ENCODE data around the gene S100A5. TPM values are rescaled to one million over a fixed set of nuclear protein-coding genes. Genes with fewer than 3 reads are reported as not detected.

S100A5 gene
- total RNA-seq, 1 experiment from 2014 or later = not detected

DNA sequence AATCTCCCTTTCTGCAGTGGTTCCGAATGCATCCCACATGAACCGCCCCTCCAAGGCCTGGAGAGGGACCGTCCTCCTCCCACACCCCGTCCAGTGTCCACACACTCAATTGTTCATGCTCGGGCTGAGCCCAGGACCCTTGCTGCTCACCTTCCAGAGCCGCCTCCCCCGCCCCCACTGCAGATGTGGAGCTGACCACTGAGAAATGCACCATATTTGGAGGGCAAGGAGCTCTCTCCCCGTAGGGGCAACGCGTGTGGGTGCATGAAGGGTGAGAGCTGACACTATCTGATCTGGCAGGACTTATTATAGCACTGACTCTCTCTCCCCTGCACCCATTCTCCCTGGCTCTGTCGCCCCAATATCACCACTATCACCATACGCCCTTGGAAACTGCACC is 12.4 kb upstream of the S100A5 start:
- no TSS peak for BruUV-seq (replicated peaks)

DNA sequence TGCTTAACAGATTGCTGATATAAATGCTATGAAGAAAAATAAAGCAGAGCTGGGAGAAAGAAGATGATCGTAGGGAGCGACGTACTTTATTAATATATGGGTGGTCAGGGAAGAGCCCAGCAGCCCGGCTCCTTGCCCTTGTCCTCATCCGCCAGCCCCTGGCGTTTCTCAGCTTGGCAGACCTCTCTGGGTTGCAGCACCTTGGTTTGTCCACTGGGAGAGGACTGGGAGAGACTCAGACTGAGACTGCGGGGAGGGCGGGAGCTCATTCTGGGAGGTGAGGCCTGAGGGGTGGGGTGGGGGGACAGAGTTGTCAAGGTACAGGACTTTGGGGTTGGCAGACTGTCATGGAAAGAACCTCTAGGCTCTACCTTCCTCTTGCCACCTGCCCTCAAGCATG is 11.6 kb upstream of the S100A5 start:
- Mint-ChIP-seq H3K4me1 (ENCODE audit: insufficient read depth, unreplicated experiment) (peaks cover 31% of the 10 kb centered on the region), H3K4me3 (ENCODE audit: unreplicated experiment) (no peak overlapping the region), H3K36me3 (ENCODE audit: insufficient read depth, unreplicated experiment) (peaks cover 45% of the 10 kb centered on the region), H3K9me3 (ENCODE audit: unreplicated experiment) (no peaks in the 10 kb centered on the region), H3K27me3 (ENCODE audit: insufficient read depth, unreplicated experiment) (no peaks in the 10 kb centered on the region), H3K27ac (ENCODE audit: low read depth, unreplicated experiment) (peak overlapping the region; percentile 20)
- intact Hi-C loops (cut with micrococcal nuclease) = no loop called here
- TF ChIP-seq, protein P1, sequence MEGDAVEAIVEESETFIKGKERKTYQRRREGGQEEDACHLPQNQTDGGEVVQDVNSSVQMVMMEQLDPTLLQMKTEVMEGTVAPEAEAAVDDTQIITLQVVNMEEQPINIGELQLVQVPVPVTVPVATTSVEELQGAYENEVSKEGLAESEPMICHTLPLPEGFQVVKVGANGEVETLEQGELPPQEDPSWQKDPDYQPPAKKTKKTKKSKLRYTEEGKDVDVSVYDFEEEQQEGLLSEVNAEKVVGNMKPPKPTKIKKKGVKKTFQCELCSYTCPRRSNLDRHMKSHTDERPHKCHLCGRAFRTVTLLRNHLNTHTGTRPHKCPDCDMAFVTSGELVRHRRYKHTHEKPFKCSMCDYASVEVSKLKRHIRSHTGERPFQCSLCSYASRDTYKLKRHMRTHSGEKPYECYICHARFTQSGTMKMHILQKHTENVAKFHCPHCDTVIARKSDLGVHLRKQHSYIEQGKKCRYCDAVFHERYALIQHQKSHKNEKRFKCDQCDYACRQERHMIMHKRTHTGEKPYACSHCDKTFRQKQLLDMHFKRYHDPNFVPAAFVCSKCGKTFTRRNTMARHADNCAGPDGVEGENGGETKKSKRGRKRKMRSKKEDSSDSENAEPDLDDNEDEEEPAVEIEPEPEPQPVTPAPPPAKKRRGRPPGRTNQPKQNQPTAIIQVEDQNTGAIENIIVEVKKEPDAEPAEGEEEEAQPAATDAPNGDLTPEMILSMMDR (IDR thresholded peaks at IDR 0.05; ENCODE audit: unreplicated experiment) = peak; percentile 11
- ChIA-PET CTCF (interaction anchor here (0.6 to 13.1 kb wide), 5 partner anchors 10 to 434 kb away, joined by 3 to 146 read pairs (median 26); partner anchors contain the start of genes RAB13 and S100A6), POLR2A (interaction anchor here (2.6 to 36.1 kb wide), 5 partner anchors 2 to 41 kb away, joined by 9 to 2106 read pairs (median 19); partner anchors contain the start of genes S100A2, S100A3, S100A4 and S100A5)
- BruUV-seq (replicated peaks) = no TSS peak
- no peak for DNase-seq (ENCODE audit: unreplicated experiment)

More for the DNA sequence above, 12.4 kb upstream of the S100A5 start:
- no peaks in the 10 kb centered on the region for H3K27me3 Mint-ChIP-seq (ENCODE audit: insufficient read depth, unreplicated experiment)
- POLR2A ChIA-PET = interaction anchor here (2.6 to 36.1 kb wide), 4 partner anchors 2 to 37 kb away, joined by 9 to 2106 read pairs (median 1061); partner anchors contain the start of genes S100A2, S100A3, S100A4 and S100A5
- CTCF ChIA-PET = interaction anchor here (0.8 to 13.1 kb wide), 7 partner anchors 8 to 58 kb away, joined by 4 to 146 read pairs (median 6); partner anchors contain the start of genes S100A2 and S100A6
- no peak for DNase-seq (ENCODE audit: unreplicated experiment)
- H3K9me3 Mint-ChIP-seq (ENCODE audit: unreplicated experiment) = no peaks in the 10 kb centered on the region
- H3K36me3 Mint-ChIP-seq (ENCODE audit: insufficient read depth, unreplicated experiment) = peaks cover 52% of the 10 kb centered on the region
- peaks cover 31% of the 10 kb centered on the region for H3K4me1 Mint-ChIP-seq (ENCODE audit: insufficient read depth, unreplicated experiment)
- H3K27ac Mint-ChIP-seq (ENCODE audit: low read depth, unreplicated experiment) = peak overlapping the region; percentile 17
- H3K4me3 Mint-ChIP-seq (ENCODE audit: unreplicated experiment) = no peak overlapping the region
- intact Hi-C loops (cut with micrococcal nuclease) = no loop called here
- TF ChIP-seq, protein P1 (IDR thresholded peaks at IDR 0.05; ENCODE audit: unreplicated experiment) = no peak

DNA sequence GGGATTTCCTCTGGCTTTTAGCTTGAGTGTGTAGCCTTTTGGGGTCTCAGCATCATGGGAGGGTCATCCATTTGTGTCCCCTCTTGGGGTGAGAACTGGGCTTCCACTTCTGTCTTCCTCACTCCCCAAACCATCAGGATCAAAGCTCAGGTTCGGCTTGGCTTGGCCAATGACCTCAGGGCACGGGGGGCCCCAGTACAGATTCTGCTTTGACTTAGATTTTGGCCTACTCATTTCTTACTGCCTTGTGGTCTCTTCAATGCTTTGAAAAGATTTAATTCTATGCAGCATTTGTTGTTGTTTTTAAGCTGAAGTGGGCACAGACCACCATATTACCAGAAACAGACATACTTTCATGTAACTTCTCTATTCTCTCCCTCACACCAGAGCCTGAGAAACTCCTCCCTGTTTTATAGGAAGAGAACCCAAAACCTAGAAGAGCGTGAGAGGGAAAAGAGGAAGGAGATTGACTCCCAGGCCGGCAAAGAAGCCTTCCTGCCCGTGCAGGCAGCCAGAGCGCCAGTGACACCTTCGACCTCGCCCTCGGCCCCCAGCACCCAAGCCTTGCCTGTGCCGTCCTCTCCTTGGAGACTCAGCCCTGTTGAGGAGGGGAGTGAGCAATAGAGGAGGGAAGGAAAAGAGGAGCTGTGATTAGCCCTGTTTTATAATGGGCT is 10.2 kb upstream of the S100A5 start:
- no peak for DNase-seq (ENCODE audit: unreplicated experiment)
- ChIA-PET POLR2A (interaction anchor here (0.6 to 36.1 kb wide), 9 partner anchors 4 to 1386 kb away, joined by 3 to 2106 read pairs (median 6); partner anchors contain the start of genes S100A16, S100A2, S100A3 and S100A4), CTCF (interaction anchor here (1.0 to 13.1 kb wide), 8 partner anchors 8 to 41 kb away, joined by 3 to 146 read pairs (median 14); partner anchors contain the start of gene S100A6)
- H3K36me3 Mint-ChIP-seq (ENCODE audit: insufficient read depth, unreplicated experiment) = peaks cover 33% of the 10 kb centered on the region
- no peak overlapping the region for H3K4me3 Mint-ChIP-seq (ENCODE audit: unreplicated experiment)
- no peaks in the 10 kb centered on the region for H3K9me3 Mint-ChIP-seq (ENCODE audit: unreplicated experiment)
- H3K27ac Mint-ChIP-seq (ENCODE audit: low read depth, unreplicated experiment) = peak overlapping the region; percentile 50
- no peaks in the 10 kb centered on the region for H3K27me3 Mint-ChIP-seq (ENCODE audit: insufficient read depth, unreplicated experiment)
- intact Hi-C loops (cut with micrococcal nuclease) = no loop called here
- TSS peak; percentile 5 for BruUV-seq (replicated peaks)
- peaks cover 37% of the 10 kb centered on the region for H3K4me1 Mint-ChIP-seq (ENCODE audit: insufficient read depth, unreplicated experiment)
- TF ChIP-seq, protein P1 (IDR thresholded peaks at IDR 0.05; ENCODE audit: unreplicated experiment) = no peak

DNA sequence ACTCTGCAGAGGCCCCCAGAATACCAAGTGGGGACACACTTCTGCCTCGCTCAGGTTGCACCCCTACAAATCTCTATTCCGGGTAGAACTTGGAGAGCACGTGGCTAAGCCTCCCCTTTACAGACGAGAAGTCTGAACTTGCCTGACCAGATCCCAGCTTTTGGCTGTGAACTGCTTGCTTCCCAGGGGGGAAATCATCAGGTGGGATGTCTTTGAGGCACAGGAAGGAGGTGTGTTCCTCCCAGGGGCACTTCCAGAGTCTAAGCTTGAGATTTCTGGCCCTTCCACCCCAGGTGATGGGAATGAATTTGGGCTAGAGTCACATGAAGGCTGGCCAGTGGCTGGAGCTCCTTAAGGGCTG is 9.6 kb upstream of the S100A5 start:
- H3K9me3 Mint-ChIP-seq (ENCODE audit: unreplicated experiment) = no peaks in the 10 kb centered on the region
- peak overlapping the region; percentile 50 for H3K27ac Mint-ChIP-seq (ENCODE audit: low read depth, unreplicated experiment)
- BruUV-seq (replicated peaks) = no TSS peak
- no peak for DNase-seq (ENCODE audit: unreplicated experiment)
- no peaks in the 10 kb centered on the region for H3K27me3 Mint-ChIP-seq (ENCODE audit: insufficient read depth, unreplicated experiment)
- peaks cover 42% of the 10 kb centered on the region for H3K4me1 Mint-ChIP-seq (ENCODE audit: insufficient read depth, unreplicated experiment)
- intact Hi-C loops (cut with micrococcal nuclease) = no loop called here
- CTCF ChIA-PET = interaction anchor here (1.1 to 13.1 kb wide), 7 partner anchors 8 to 40 kb away, joined by 3 to 146 read pairs (median 15); partner anchors contain the start of gene S100A6
- POLR2A ChIA-PET = interaction anchor here (0.9 to 36.1 kb wide), 10 partner anchors 4 to 178 kb away, joined by 3 to 2106 read pairs (median 6); partner anchors contain the start of genes INTS3, S100A16, S100A2 and S100A3
- no peak overlapping the region for H3K4me3 Mint-ChIP-seq (ENCODE audit: unreplicated experiment)
- peaks cover 31% of the 10 kb centered on the region for H3K36me3 Mint-ChIP-seq (ENCODE audit: insufficient read depth, unreplicated experiment)
- TF ChIP-seq, protein P1 (IDR thresholded peaks at IDR 0.05; ENCODE audit: unreplicated experiment) = no peak

All from MCF 10A (cell line).